GM23338 (cell line): ENCODE measurements around the gene PPP6R1. TPM values are rescaled to one million over a fixed set of nuclear protein-coding genes. Genes with fewer than 3 reads are reported as not detected.

Source experiments
- ATAC-seq: fragments of 200-7000 bp; cut with Tn5 transposase; 3 replicates; pipeline ENCODE4 v1.9.1; 2020
- DNase-seq: peaks from one replicate; pipeline ENCODE4 v3.0.0-alpha.2; 2015; ENCODE audit warnings: low spot score
- H2AFZ ChIP-seq: fragments of 200-600 bp; sonication (generic); 2 replicates; pipeline ENCODE4 v1.8.0; 2016; ENCODE audit warnings: antibody characterized with exemption, mild to moderate bottlenecking, moderate library complexity
- H3F3A ChIP-seq: fragments of 200-600 bp; sonication (generic); replicated peaks from 2 replicates; pipeline ENCODE4 v1.8.0; 2017; ENCODE audit warnings: antibody characterized with exemption, mixed run types, low read depth
- H3K27ac ChIP-seq: fragments of 200-600 bp; sonication (generic); 2 replicates; pipeline ENCODE4 v1.6.1; 2016; ENCODE audit warnings: low read depth
- H3K27me3 ChIP-seq: fragments of 200-600 bp; sonication (generic); 2 replicates; pipeline ENCODE4 v1.8.0; 2016; ENCODE audit warnings: mild to moderate bottlenecking, mixed run types, moderate library complexity; ENCODE audit not compliant: insufficient read depth
- H3K36me3 ChIP-seq: fragments of 200-600 bp; sonication (generic); 2 replicates; pipeline ENCODE4 v1.8.0; 2016; ENCODE audit warnings: mild to moderate bottlenecking; ENCODE audit not compliant: insufficient read depth
- H3K4me1 ChIP-seq: fragments of 200-600 bp; sonication (generic); 2 replicates; pipeline ENCODE4 v1.8.0; 2016; ENCODE audit warnings: mild to moderate bottlenecking, moderate library complexity; ENCODE audit not compliant: insufficient read depth
- H3K4me2 ChIP-seq: fragments of 200-600 bp; sonication (generic); 2 replicates; pipeline ENCODE4 v1.7.1; 2017; ENCODE audit warnings: mixed run types
- H3K4me3 ChIP-seq: fragments of 200-600 bp; sonication (generic); 2 replicates; pipeline ENCODE4 v1.6.1; 2016; ENCODE audit warnings: mixed run types
- H3K79me2 ChIP-seq: fragments of 200-600 bp; sonication (generic); replicated peaks from 2 replicates; pipeline ENCODE4 v1.8.0; 2017; ENCODE audit warnings: mild to moderate bottlenecking; ENCODE audit not compliant: insufficient read depth
- H3K9me2 ChIP-seq: fragments of 200-600 bp; sonication (generic); 2 replicates; pipeline ENCODE4 v1.8.0; 2017; ENCODE audit not compliant: insufficient read depth
- H4K20me1 ChIP-seq: fragments of 200-600 bp; sonication (generic); replicated peaks from 2 replicates; pipeline ENCODE4 v1.8.0; 2017; ENCODE audit warnings: mild to moderate bottlenecking; ENCODE audit not compliant: insufficient read depth
- H3K27ac Mint-ChIP-seq: 2 replicates; pipeline ENCODE4 v1.8.0; 2020; ENCODE audit warnings: inconsistent platforms, mild to moderate bottlenecking, moderate library complexity, mixed read lengths
- H3K27me3 Mint-ChIP-seq: 3 replicates; pipeline ENCODE4 v1.8.0; 2022; ENCODE audit warnings: low read depth, mild to moderate bottlenecking, moderate library complexity, mixed read lengths, inconsistent platforms; ENCODE audit not compliant: insufficient read depth, poor library complexity
- H3K36me3 Mint-ChIP-seq: 3 replicates; pipeline ENCODE4 v1.8.0; 2021; ENCODE audit warnings: low read depth, mild to moderate bottlenecking, inconsistent platforms, moderate library complexity, mixed read lengths
- H3K4me1 Mint-ChIP-seq: 3 replicates; pipeline ENCODE4 v1.8.0; 2020; ENCODE audit warnings: mild to moderate bottlenecking, inconsistent platforms, mixed read lengths
- H3K4me3 Mint-ChIP-seq: 3 replicates; pipeline ENCODE4 v1.8.0; 2021; ENCODE audit warnings: moderate library complexity, mild to moderate bottlenecking, inconsistent platforms, mixed read lengths
- H3K9me3 Mint-ChIP-seq: 3 replicates; pipeline ENCODE4 v1.8.0; 2020; ENCODE audit warnings: moderate library complexity, mild to moderate bottlenecking, inconsistent platforms, mixed read lengths
- CREB1 ChIP-seq: fragments of 250-450 bp; sonication (Bioruptor Pico); IDR thresholded peaks from 2 replicates; pipeline ENCODE4 v1.5.0; 2020; ENCODE audit warnings: low read depth, mild to moderate bottlenecking, moderate library complexity
- CTCF ChIP-seq, 2 experiments: fragments of 200-600 bp in 1 of 2; sonication (generic) in 1 of 2; conservative IDR thresholded peaks; 2 replicates each; pipeline versions ENCODE4 v1.5.1 to v1.6.1; 2016 to 2017; ENCODE audit warnings: antibody characterized with exemption in 2 of 2, low read depth in 2 of 2, mild to moderate bottlenecking in 2 of 2, moderate library complexity in 1 of 2
- ETS1 ChIP-seq: IDR thresholded peaks from 2 replicates; pipeline ENCODE4 v1.6.1; 2016; ENCODE audit warnings: antibody characterized with exemption
- EZH2 ChIP-seq: fragments of 200-600 bp; sonication (generic); IDR thresholded peaks from one replicate; pipeline ENCODE4 v1.8.0; 2017; ENCODE audit warnings: antibody characterized with exemption, mild to moderate bottlenecking, low read depth; ENCODE audit not compliant: unreplicated experiment
- EZH2phosphoT487 ChIP-seq: fragments of 200-600 bp; sonication (generic); IDR thresholded peaks from one replicate; pipeline ENCODE4 v1.8.1; 2018; ENCODE audit warnings: antibody characterized with exemption; ENCODE audit not compliant: unreplicated experiment
- JUNB ChIP-seq: IDR thresholded peaks from one replicate; pipeline ENCODE4 v1.6.1; 2016; ENCODE audit warnings: antibody characterized with exemption; ENCODE audit not compliant: unreplicated experiment
- NANOG ChIP-seq: IDR thresholded peaks from 2 replicates; pipeline ENCODE4 v1.6.1; 2016; ENCODE audit warnings: antibody characterized with exemption, borderline replicate concordance
- POLR2AphosphoS5 ChIP-seq: IDR thresholded peaks from 2 replicates; pipeline ENCODE4 v1.6.1; 2016; ENCODE audit warnings: antibody characterized with exemption, low read depth
- REST ChIP-seq: IDR thresholded peaks from one replicate; pipeline ENCODE4 v1.6.1; 2018; ENCODE audit warnings: antibody characterized with exemption; ENCODE audit not compliant: unreplicated experiment
- STAT1 ChIP-seq: IDR thresholded peaks from one replicate; pipeline ENCODE4 v1.6.1; 2016; ENCODE audit warnings: antibody characterized with exemption; ENCODE audit not compliant: unreplicated experiment
- ZNF114 ChIP-seq: fragments of 250-450 bp; sonication (Bioruptor Pico); IDR thresholded peaks from 2 replicates; pipeline ENCODE4 v1.5.0; 2020; ENCODE audit warnings: mild to moderate bottlenecking, moderate library complexity
- ZNF331 ChIP-seq: fragments of 250-450 bp; sonication (Bioruptor Pico); IDR thresholded peaks from 2 replicates; pipeline ENCODE4 v1.5.0; 2020; ENCODE audit warnings: low read depth, mild to moderate bottlenecking, moderate library complexity
- ZNF462 ChIP-seq: fragments of 250-450 bp; sonication (Bioruptor Pico); IDR thresholded peaks from 2 replicates; pipeline ENCODE4 v1.5.0; 2020; ENCODE audit warnings: mild to moderate bottlenecking, moderate library complexity
- polyA plus RNA-seq: library from polyadenylated mRNA; unstranded; fragments of >200 nt; fragmentation: Nextera tagmentation; extraction: Ambion mirVana; gene quantifications from 2 replicates; pipeline ENCODE4 v1.2.1, GENCODE V29; 2016
- total RNA-seq: library from RNA; depleted of rRNA; stranded (reverse); fragments of >200 nt; shearing (Covaris generic); gene quantifications from 2 replicates; pipeline ENCODE4 v1.2.3, GENCODE V29; 2014

Gene PPP6R1
- total and polyA plus RNA-seq, 2 experiments from 2014 or later: 22.2 to 70.8 TPM

GRCh38 chr19:55306712-55307111 is 47.9 kb upstream of the PPP6R1 start:
- peaks cover 12% of the 10 kb centered on the region for H3K27me3 Mint-ChIP-seq
- H3K27ac Mint-ChIP-seq: no peak overlapping the region
- Histone ChIP-seq H3K4me2 (no peak overlapping the region), H2AFZ (no peak overlapping the region), H3K27me3 (no peaks in the 10 kb centered on the region), H3K4me1 (peaks cover 5% of the 10 kb centered on the region), H3K27ac (no peak overlapping the region), H3K4me3 (no peak overlapping the region), H3K79me2 (no peaks in the 10 kb centered on the region), H3K36me3 (peaks cover 11% of the 10 kb centered on the region), H4K20me1 (no peaks in the 10 kb centered on the region; the same call in 1 of the 2 replicates), H3F3A (peaks cover 20% of the 10 kb centered on the region), H3K9me2 (no peaks in the 10 kb centered on the region)
- no peak for ATAC-seq
- peaks cover 59% of the 10 kb centered on the region for H3K36me3 Mint-ChIP-seq
- no peak for DNase-seq
- H3K4me1 Mint-ChIP-seq: peaks cover 11% of the 10 kb centered on the region
- H3K9me3 Mint-ChIP-seq: no peaks in the 10 kb centered on the region; the same call in 2 of the 3 replicates
- TF ChIP-seq EZH2phosphoT487: no peak
- TF ChIP-seq ZNF331 (CRISPR knock-in tag): no peak
- no peak for TF ChIP-seq CTCF (conservative IDR thresholded peaks at IDR 0.05; ENCODE audit: low read depth in 2 of 2)
- TF ChIP-seq ZNF462 (CRISPR knock-in tag): no peak
- no peak for TF ChIP-seq NANOG
- no peak for TF ChIP-seq ZNF114 (CRISPR knock-in tag)
- no peak for TF ChIP-seq STAT1
- no peak for TF ChIP-seq JUNB
- TF ChIP-seq ETS1: no peak
- TF ChIP-seq EZH2: no peak
- TF ChIP-seq REST: no peak
- TF ChIP-seq POLR2AphosphoS5: no peak
- TF ChIP-seq CREB1 (CRISPR knock-in tag): no peak
- H3K4me3 Mint-ChIP-seq: no peak overlapping the region
